Measurements from ENCODE around the gene COL6A3.

Gene COL6A3

GRCh38 chr2:237344942-237345341 lies 69.0 kb downstream of the COL6A3 start:
- no peak overlapping the region for H3K27ac ChIP-seq
- no peaks in the 10 kb centered on the region for H3K27me3 ChIP-seq (replicated peaks)
- no peak for DNase-seq
- no peak for TF ChIP-seq CTCF (IDR thresholded peaks at IDR 0.05; ENCODE audit: low read depth, low read length, missing control alignments)
- in situ Hi-C loops (cut with HindIII; ENCODE audit: low pct_ligation_motif_present, low sequenced_read_pairs) = no loop called here
- H3K4me3 ChIP-seq (ENCODE audit: low read depth, low read length) = no peak overlapping the region
- H3K36me3 ChIP-seq (replicated peaks) = peaks cover 93% of the 10 kb centered on the region

GRCh38 chr2:237343993-237344392 lies 70.0 kb downstream of the COL6A3 start:
- H3K36me3 ChIP-seq (replicated peaks) = peaks cover 93% of the 10 kb centered on the region
- TF ChIP-seq CTCF (IDR thresholded peaks at IDR 0.05; ENCODE audit: low read depth, low read length, missing control alignments) = no peak
- in situ Hi-C loops (cut with HindIII; ENCODE audit: low pct_ligation_motif_present, low sequenced_read_pairs) = no loop called here
- H3K27ac ChIP-seq = no peak overlapping the region
- H3K4me3 ChIP-seq (ENCODE audit: low read depth, low read length) = no peak overlapping the region
- H3K27me3 ChIP-seq (replicated peaks) = no peaks in the 10 kb centered on the region
- no peak for DNase-seq

GRCh38 chr2:237341872-237342271 lies 72.1 kb downstream of the COL6A3 start:
- Histone ChIP-seq H3K36me3 (replicated peaks) (peaks cover 94% of the 10 kb centered on the region), H3K27ac (no peak overlapping the region), H3K4me3 (ENCODE audit: low read depth, low read length) (no peak overlapping the region), H3K27me3 (replicated peaks) (no peaks in the 10 kb centered on the region)
- DNase-seq = no peak
- in situ Hi-C loops (cut with HindIII; ENCODE audit: low pct_ligation_motif_present, low sequenced_read_pairs) = no loop called here
- TF ChIP-seq CTCF (IDR thresholded peaks at IDR 0.05; ENCODE audit: low read depth, low read length, missing control alignments) = no peak

DNA sequence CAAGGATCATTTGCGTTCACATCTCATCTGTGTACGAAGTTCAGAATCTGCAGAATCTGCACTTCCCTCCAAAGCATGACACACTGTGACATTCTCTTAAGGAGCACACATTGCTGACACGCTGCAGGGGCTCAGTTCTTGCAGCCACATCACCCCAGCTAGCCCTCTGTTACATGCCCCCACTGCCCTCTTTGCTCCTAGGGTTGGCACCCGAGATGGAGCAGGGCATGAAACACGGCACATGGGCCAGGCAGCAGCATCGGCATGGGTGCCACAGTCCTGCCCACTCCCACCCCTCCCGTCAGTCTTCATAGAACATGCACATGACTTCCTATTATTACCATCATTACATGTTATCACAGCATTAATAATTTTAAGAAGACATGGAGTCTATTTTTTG lies 76.4 kb downstream of the COL6A3 start:
- DNase-seq = no peak
- no peak for TF ChIP-seq CTCF (IDR thresholded peaks at IDR 0.05; ENCODE audit: low read depth, low read length, missing control alignments)
- H3K4me3 ChIP-seq (ENCODE audit: low read depth, low read length) = no peak overlapping the region
- in situ Hi-C loops (cut with HindIII; ENCODE audit: low pct_ligation_motif_present, low sequenced_read_pairs) = no loop called here
- peaks cover 93% of the 10 kb centered on the region for H3K36me3 ChIP-seq (replicated peaks)
- no peaks in the 10 kb centered on the region for H3K27me3 ChIP-seq (replicated peaks)
- H3K27ac ChIP-seq = no peak overlapping the region

DNA sequence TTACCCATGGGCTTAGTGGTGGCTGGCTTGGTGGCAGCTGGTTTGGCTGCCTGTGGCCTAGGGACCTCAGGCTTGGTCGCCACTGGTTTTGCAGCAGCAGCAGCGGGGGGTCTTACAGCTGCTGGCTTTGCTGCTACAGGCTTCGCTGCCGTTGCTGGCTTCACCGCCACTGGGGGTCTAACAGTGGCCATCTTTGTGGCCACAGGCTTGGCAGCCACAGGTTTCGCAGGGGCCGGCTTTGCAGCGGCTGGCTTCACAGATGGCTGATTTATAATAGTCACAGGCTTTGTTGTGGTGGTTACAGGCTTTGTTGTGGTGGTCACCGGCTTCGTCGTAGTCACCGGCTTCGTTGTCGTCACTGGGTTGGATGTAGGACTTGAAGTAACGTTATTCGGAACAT lies 77.8 kb downstream of the COL6A3 start:
- Histone ChIP-seq H3K27ac (no peak overlapping the region), H3K27me3 (replicated peaks) (no peaks in the 10 kb centered on the region), H3K4me3 (ENCODE audit: low read depth, low read length) (no peak overlapping the region), H3K36me3 (replicated peaks) (peaks cover 93% of the 10 kb centered on the region)
- TF ChIP-seq CTCF (IDR thresholded peaks at IDR 0.05; ENCODE audit: low read depth, low read length, missing control alignments) = no peak
- no peak for DNase-seq
- in situ Hi-C loops (cut with HindIII; ENCODE audit: low pct_ligation_motif_present, low sequenced_read_pairs) = no loop called here

DNA sequence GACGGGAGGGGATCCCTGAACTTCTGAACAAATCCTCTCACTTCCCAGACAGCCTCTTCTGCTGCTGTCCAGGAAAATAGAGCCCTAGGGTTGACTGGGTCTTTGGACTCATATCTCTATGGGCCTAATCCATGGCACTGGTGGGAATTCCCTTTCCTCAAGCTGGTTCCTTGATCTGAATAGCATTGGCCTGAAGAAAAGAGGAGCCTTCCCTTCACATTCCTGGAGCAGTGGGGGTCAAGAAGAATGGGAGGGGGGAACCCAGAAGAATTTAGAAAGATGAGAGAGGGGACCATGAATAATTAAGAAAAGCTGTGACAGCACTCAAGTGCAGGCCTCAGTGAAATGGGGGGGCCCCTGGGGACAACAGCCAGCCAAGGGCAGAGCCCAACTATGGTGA lies 80.2 kb downstream of the COL6A3 start:
- H3K4me3 ChIP-seq (ENCODE audit: low read depth, low read length) = no peak overlapping the region
- no peaks in the 10 kb centered on the region for H3K27me3 ChIP-seq (replicated peaks)
- peaks cover 89% of the 10 kb centered on the region for H3K36me3 ChIP-seq (replicated peaks)
- H3K27ac ChIP-seq = no peak overlapping the region
- TF ChIP-seq CTCF (IDR thresholded peaks at IDR 0.05; ENCODE audit: low read depth, low read length, missing control alignments) = no peak
- in situ Hi-C loops (cut with HindIII; ENCODE audit: low pct_ligation_motif_present, low sequenced_read_pairs) = no loop called here
- DNase-seq = no peak

Measured in brain microvascular endothelial cell (primary cell).